Measurements from ENCODE around the gene NRG3. TPM values are rescaled to one million over a fixed set of nuclear protein-coding genes. Genes with fewer than 3 reads are reported as not detected.

Gene NRG3
- total RNA-seq, 2 donors from 2014 or later, result 0.97 TPM; not detected in 1

DNA sequence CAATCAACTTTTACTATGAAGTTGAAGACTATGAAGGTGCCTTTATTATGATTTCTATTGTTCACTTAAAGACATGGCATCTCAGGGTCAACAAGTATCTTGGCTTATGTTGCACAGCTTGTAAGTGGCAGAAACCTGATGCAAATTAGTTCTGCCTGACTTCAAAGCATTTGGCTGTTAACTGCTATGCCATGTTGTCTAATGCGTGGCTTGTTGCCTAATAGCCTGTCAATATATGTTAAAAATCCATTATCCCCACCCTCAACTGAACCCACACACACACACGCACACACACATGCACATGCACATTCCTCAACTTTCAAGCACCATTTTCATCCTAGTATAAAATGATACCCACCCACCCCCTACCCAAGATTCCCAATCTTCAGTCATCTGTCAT is 217.1 kb downstream of the NRG3 start:
- intact Hi-C loops (cut with DNase I), result no loop called here
- WGBS, result 46% methylated on average over 2 of the region's 2 CpGs
- H3K27ac ChIP-seq, result no peak overlapping the region
- no peaks in the 10 kb centered on the region for H3K9me3 ChIP-seq
- H3K4me3 ChIP-seq, result no peak overlapping the region
- no peaks in the 10 kb centered on the region for H3K36me3 ChIP-seq
- H3K4me1 ChIP-seq (replicated peaks), result no peaks in the 10 kb centered on the region
- TF ChIP-seq, protein P1, sequence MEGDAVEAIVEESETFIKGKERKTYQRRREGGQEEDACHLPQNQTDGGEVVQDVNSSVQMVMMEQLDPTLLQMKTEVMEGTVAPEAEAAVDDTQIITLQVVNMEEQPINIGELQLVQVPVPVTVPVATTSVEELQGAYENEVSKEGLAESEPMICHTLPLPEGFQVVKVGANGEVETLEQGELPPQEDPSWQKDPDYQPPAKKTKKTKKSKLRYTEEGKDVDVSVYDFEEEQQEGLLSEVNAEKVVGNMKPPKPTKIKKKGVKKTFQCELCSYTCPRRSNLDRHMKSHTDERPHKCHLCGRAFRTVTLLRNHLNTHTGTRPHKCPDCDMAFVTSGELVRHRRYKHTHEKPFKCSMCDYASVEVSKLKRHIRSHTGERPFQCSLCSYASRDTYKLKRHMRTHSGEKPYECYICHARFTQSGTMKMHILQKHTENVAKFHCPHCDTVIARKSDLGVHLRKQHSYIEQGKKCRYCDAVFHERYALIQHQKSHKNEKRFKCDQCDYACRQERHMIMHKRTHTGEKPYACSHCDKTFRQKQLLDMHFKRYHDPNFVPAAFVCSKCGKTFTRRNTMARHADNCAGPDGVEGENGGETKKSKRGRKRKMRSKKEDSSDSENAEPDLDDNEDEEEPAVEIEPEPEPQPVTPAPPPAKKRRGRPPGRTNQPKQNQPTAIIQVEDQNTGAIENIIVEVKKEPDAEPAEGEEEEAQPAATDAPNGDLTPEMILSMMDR (IDR thresholded peaks at IDR 0.05), result no peak
- no peak for TF ChIP-seq POLR2A (IDR thresholded peaks at IDR 0.05)
- no peak for TF ChIP-seq POLR2AphosphoS5 (IDR thresholded peaks at IDR 0.05)
- no peak for DNase-seq (ENCODE audit: low spot score)
- H3K27me3 ChIP-seq (replicated peaks; ENCODE audit: insufficient read depth), result no peaks in the 10 kb centered on the region

- H3K9me3 ChIP-seq, result no peaks in the 10 kb centered on the region
- H3K4me1 ChIP-seq (replicated peaks), result no peaks in the 10 kb centered on the region
- TF ChIP-seq POLR2A (IDR thresholded peaks at IDR 0.05) (no peak), POLR2AphosphoS5 (IDR thresholded peaks at IDR 0.05) (no peak)
- TF ChIP-seq, protein P1 (IDR thresholded peaks at IDR 0.05), result no peak
- DNase-seq (ENCODE audit: low spot score), result no peak
- no peak overlapping the region for H3K4me3 ChIP-seq
- intact Hi-C loops (cut with DNase I), result no loop called here
- no peak overlapping the region for H3K27ac ChIP-seq
- H3K36me3 ChIP-seq, result no peaks in the 10 kb centered on the region
- H3K27me3 ChIP-seq (replicated peaks; ENCODE audit: insufficient read depth), result no peaks in the 10 kb centered on the region
- WGBS, result 80% methylated on average over 2 of the region's 2 CpGs
These were observed 249.7 kb downstream of the NRG3 start for GRCh38 chr10:82124713-82125112.

GRCh38 chr10:82128527-82128926 is 253.5 kb downstream of the NRG3 start:
- H3K27ac ChIP-seq, result no peak overlapping the region
- 70% methylated on average over 2 of the region's 2 CpGs for WGBS
- no peaks in the 10 kb centered on the region for H3K27me3 ChIP-seq (replicated peaks; ENCODE audit: insufficient read depth)
- H3K4me1 ChIP-seq (replicated peaks), result no peaks in the 10 kb centered on the region
- no peak for TF ChIP-seq POLR2AphosphoS5 (IDR thresholded peaks at IDR 0.05)
- TF ChIP-seq POLR2A (IDR thresholded peaks at IDR 0.05), result no peak
- TF ChIP-seq, protein P1 (IDR thresholded peaks at IDR 0.05), result no peak
- H3K36me3 ChIP-seq, result no peaks in the 10 kb centered on the region
- no peak overlapping the region for H3K4me3 ChIP-seq
- H3K9me3 ChIP-seq, result no peaks in the 10 kb centered on the region
- intact Hi-C loops (cut with DNase I), result no loop called here
- DNase-seq (ENCODE audit: low spot score), result no peak

DNA sequence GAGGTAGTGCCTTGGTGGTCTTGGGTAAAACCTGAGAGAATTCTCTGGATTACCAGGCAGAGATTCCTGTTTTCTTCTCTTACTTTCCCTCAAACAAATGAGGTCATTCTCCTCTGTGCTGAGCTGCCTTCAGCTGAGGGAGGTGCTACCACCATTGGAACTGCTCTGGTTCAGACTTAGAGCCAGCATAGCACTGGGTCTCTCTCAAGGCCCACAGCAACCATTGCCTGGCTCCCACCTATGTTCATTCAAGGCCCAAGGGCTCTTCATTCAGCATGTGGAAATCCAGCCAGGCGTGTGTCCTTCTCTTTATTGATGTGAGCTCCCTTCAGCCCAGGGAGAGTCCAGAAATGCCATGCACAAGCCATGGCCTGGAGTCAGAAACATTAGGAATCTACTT is 261.1 kb downstream of the NRG3 start:
- Histone ChIP-seq H3K4me1 (replicated peaks) (no peaks in the 10 kb centered on the region), H3K4me3 (no peak overlapping the region), H3K9me3 (no peaks in the 10 kb centered on the region), H3K36me3 (no peaks in the 10 kb centered on the region), H3K27ac (no peak overlapping the region), H3K27me3 (replicated peaks; ENCODE audit: insufficient read depth) (no peaks in the 10 kb centered on the region)
- WGBS, result 90% methylated on average over 1 of the region's 1 CpG
- DNase-seq (ENCODE audit: low spot score), result no peak
- TF ChIP-seq, protein P1 (IDR thresholded peaks at IDR 0.05), result no peak
- intact Hi-C loops (cut with DNase I), result no loop called here

DNA sequence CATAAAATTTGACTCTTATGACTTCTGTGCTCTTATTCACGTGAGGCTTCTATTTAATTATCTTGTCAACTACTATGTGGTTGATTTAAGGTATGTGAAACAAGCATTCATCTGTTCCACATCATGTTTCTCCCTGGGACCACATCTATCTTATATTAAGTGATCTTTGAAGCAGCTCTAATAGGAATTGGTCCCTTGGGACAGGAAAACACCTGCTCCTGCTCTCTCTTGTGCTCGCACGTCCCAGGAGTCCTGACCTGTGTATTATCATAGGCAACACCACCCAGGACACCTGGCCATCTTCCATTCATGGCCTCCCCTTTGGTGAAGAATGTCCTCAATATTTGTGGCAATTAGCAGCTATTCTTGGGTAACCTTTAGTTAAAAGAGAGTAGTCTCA is 269.2 kb downstream of the NRG3 start:
- no peaks in the 10 kb centered on the region for H3K36me3 ChIP-seq
- intact Hi-C loops (cut with DNase I), result no loop called here
- no peaks in the 10 kb centered on the region for H3K9me3 ChIP-seq
- H3K4me1 ChIP-seq (replicated peaks), result no peaks in the 10 kb centered on the region
- DNase-seq (ENCODE audit: low spot score), result no peak
- H3K27me3 ChIP-seq (replicated peaks; ENCODE audit: insufficient read depth), result no peaks in the 10 kb centered on the region
- 62% methylated on average over 3 of the region's 3 CpGs for WGBS
- no peak overlapping the region for H3K27ac ChIP-seq
- TF ChIP-seq, protein P1 (IDR thresholded peaks at IDR 0.05), result no peak
- no peak for TF ChIP-seq POLR2A (IDR thresholded peaks at IDR 0.05)
- no peak for TF ChIP-seq POLR2AphosphoS5 (IDR thresholded peaks at IDR 0.05)
- H3K4me3 ChIP-seq, result no peak overlapping the region

Data from prostate gland (tissue), 2 donors.